Chondrocyte (in vitro differentiated cells): ENCODE data around the gene NBEA. TPM values are rescaled to one million over a fixed set of nuclear protein-coding genes. Genes with fewer than 3 reads are reported as not detected.
"Not testable (repeated sequence)": the region's sequence is repeated elsewhere in the genome, so short reads cannot be mapped to it uniquely, and the experiment has no call there.

Source experiments
- DNase-seq: peaks from one replicate; pipeline ENCODE4 v3.0.0; 2021; ENCODE audit warnings: mixed read lengths, low spot score
- H3K27ac Mint-ChIP-seq: one replicate; pipeline ENCODE4 v1.8.0; 2021; ENCODE audit warnings: mild to moderate bottlenecking, moderate library complexity, mixed read lengths; ENCODE audit not compliant: unreplicated experiment
- H3K27me3 Mint-ChIP-seq: 2 replicates; pipeline ENCODE4 v1.8.0; 2021; ENCODE audit warnings: low read depth, mixed read lengths
- H3K36me3 Mint-ChIP-seq: 2 replicates; pipeline ENCODE4 v1.8.0; 2021; ENCODE audit warnings: low read depth, mixed read lengths
- H3K4me1 Mint-ChIP-seq: 2 replicates; pipeline ENCODE4 v1.8.0; 2021; ENCODE audit warnings: low read depth, mild to moderate bottlenecking, mixed read lengths
- H3K4me3 Mint-ChIP-seq: one replicate; pipeline ENCODE4 v1.8.0; 2021; ENCODE audit warnings: mild to moderate bottlenecking, moderate library complexity, mixed read lengths; ENCODE audit not compliant: unreplicated experiment
- H3K9me3 Mint-ChIP-seq: 2 replicates; pipeline ENCODE4 v1.8.0; 2021; ENCODE audit warnings: low read depth, mixed read lengths
- total RNA-seq: library from RNA; stranded (reverse); gene quantifications from 3 replicates; pipeline ENCODE4 v1.2.1, GENCODE V29; 2021
- TF ChIP-seq, protein P1 (sequence below): fragments of 200-600 bp; sonication (generic); IDR thresholded peaks from 2 replicates; pipeline ENCODE4 v1.5.0; 2021; ENCODE audit warnings: antibody characterized with exemption, mild to moderate bottlenecking, moderate library complexity

NBEA gene
- total RNA-seq, 1 donor from 2014 or later = 4.9 TPM

DNA sequence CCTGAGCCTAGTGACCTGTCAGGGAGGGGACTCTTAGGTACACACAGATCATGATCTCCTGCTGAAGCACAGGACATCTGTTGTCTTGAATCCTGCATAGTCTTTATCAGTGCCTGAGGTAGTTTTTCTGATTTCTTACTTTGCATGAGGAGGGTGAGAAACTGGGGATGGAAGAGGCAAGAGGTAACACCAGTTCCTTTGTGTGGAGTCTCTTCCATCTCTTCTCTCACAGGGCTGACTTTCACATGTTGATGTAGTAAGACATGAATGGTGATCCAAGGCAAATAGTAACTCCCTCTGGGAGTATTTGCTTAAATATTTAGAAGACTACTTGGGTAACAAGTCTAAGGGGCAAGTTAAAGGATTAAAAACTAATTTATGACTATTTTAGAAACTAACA, 9.5 kb downstream of the NBEA start:
- H3K27me3 Mint-ChIP-seq = no peaks in the 10 kb centered on the region
- H3K27ac Mint-ChIP-seq = no peak overlapping the region

DNA sequence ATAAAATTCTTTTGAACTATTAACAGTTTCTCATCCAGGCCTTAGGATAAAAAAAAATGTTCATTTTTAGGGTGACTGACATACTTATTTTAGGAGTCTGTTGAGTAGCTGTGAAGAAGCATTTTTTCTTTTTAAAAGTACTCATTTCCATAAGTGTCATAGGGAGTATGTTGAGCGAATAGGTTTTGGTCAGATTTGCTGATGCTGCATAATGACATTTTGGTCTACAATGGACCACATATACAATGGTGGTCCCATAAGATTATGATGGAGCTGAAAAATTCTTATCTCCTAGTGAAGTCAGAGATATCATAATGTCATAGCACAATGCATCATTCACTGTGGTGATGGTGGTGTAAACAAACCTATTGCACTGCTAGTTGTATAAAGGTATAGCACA, 17.4 kb downstream of the NBEA start:
- no peak for DNase-seq
- Mint-ChIP-seq H3K4me3 (no peak overlapping the region), H3K4me1 (peaks cover 5% of the 10 kb centered on the region), H3K36me3 (no peaks in the 10 kb centered on the region), H3K27me3 (no peaks in the 10 kb centered on the region), H3K27ac (no peak overlapping the region), H3K9me3 (peaks cover 4% of the 10 kb centered on the region)
- TF ChIP-seq, protein P1, sequence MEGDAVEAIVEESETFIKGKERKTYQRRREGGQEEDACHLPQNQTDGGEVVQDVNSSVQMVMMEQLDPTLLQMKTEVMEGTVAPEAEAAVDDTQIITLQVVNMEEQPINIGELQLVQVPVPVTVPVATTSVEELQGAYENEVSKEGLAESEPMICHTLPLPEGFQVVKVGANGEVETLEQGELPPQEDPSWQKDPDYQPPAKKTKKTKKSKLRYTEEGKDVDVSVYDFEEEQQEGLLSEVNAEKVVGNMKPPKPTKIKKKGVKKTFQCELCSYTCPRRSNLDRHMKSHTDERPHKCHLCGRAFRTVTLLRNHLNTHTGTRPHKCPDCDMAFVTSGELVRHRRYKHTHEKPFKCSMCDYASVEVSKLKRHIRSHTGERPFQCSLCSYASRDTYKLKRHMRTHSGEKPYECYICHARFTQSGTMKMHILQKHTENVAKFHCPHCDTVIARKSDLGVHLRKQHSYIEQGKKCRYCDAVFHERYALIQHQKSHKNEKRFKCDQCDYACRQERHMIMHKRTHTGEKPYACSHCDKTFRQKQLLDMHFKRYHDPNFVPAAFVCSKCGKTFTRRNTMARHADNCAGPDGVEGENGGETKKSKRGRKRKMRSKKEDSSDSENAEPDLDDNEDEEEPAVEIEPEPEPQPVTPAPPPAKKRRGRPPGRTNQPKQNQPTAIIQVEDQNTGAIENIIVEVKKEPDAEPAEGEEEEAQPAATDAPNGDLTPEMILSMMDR = no peak

More for the DNA sequence above, 9.5 kb downstream of the NBEA start:
- Mint-ChIP-seq H3K36me3 (no peaks in the 10 kb centered on the region), H3K9me3 (peaks cover 13% of the 10 kb centered on the region), H3K4me1 (no peaks in the 10 kb centered on the region), H3K4me3 (no peak overlapping the region)
- TF ChIP-seq, protein P1 = no peak
- no peak for DNase-seq

DNA sequence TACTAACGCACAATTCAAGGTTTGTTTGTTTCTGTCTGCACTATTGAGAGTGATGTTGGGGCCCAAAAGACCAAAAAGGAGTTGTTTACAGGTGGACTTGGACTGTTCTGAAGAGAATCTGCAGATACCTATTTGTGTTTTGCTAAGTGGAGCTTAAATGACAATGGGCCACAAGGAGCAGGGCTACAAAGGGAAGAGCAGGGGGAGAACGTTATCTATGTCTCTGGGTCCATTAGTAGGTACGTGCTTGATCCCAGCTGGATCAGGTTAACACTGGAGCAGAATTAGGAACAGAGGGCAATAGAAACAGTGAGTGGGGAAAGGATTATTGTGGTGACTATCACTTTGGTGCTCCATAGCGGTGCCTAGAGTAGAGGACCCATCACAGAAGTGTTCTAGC, 22.5 kb downstream of the NBEA start:
- H3K4me1 Mint-ChIP-seq = peaks cover under 1% of the 10 kb centered on the region
- H3K27ac Mint-ChIP-seq = no peak overlapping the region
- no peaks in the 10 kb centered on the region for H3K27me3 Mint-ChIP-seq
- peaks cover 3% of the 10 kb centered on the region for H3K9me3 Mint-ChIP-seq
- no peak overlapping the region for H3K4me3 Mint-ChIP-seq
- no peak for DNase-seq
- no peaks in the 10 kb centered on the region for H3K36me3 Mint-ChIP-seq
- TF ChIP-seq, protein P1 = no peak

DNA sequence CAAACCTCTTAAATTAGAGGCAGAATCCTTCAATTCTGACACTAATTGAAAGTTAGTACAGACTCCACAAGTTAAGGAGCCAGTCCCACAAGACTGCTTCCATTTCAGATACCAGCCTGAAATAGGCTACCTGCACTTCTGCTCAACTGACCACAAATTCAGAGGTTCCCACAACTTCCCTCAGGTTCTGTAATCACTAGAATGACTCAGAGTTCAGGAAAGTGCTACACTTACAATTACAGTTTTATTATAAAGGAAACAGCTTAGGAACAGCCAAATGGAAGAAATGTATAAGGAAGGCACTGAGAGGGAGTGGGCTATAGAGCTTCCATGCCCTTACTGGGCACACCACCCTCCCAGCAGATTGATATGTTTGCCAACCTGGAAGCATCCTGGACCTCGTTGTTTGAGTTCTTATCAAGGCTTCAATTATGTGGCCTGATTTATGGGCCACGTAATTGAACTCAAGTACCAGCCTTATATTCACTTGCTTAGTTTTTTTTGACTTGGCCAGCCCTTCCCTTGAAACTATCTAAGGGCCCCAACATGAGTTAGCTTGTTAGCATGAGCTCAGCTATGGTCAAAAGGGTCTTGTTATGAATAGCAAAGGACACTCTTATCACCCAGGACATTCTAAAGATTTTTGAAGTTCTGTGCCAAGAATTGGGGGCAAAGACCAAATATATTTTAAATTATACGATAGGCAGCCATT, 25.9 kb downstream of the NBEA start:
- TF ChIP-seq, protein P1 = no peak
- Mint-ChIP-seq H3K4me3 (no peak overlapping the region), H3K36me3 (peaks cover 4% of the 10 kb centered on the region), H3K27me3 (no peaks in the 10 kb centered on the region), H3K9me3 (peaks cover 18% of the 10 kb centered on the region), H3K27ac (no peak overlapping the region), H3K4me1 (peaks cover 11% of the 10 kb centered on the region)
- DNase-seq = no peak

DNA sequence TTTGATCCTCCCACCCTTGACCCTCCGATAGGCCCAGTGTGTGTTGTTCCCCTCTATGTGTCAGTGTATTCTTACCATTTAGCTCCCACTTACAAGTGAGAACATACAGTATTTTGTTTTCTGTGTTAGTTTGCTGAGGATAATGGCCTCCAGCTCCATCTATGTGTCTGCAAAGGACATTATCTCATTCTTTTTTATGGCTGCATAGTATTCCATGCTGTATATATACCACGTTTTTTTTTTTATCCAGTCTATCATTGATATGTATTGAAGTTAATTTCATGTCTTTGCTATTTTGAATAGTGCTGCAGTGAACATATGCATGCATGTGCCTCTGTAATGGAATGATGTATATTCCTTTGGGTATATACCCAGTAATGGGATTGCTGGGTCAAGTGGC, 27.5 kb downstream of the NBEA start:
- not testable (repeated sequence) for H3K36me3 Mint-ChIP-seq, H3K27me3 Mint-ChIP-seq, H3K27ac Mint-ChIP-seq, H3K4me3 Mint-ChIP-seq, DNase-seq
- Mint-ChIP-seq H3K4me1 (peaks cover 11% of the 10 kb centered on the region), H3K9me3 (peaks cover 18% of the 10 kb centered on the region)

DNA sequence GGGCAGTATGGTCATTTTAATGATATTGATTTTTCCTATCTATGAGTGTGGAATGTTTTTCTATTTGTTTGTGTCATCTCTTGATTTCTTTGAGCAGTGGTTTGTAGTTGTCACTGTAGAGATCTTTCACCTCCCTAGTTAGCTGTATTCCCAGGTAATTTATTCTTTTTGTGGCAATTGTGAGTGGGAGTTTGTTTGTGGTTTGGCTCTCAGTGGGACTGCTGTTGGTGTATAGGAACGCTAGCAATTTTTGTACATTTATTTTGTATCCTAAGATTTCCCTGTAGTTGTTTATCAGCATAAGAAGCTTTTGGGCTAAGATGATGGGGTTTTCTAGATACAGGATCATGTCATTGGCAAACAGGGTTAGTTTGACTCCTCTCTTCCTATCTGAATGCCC, 28.9 kb downstream of the NBEA start:
- H3K9me3 Mint-ChIP-seq = peaks cover 18% of the 10 kb centered on the region
- no peaks in the 10 kb centered on the region for H3K27me3 Mint-ChIP-seq
- H3K27ac Mint-ChIP-seq = no peak overlapping the region
- TF ChIP-seq, protein P1 = no peak
- DNase-seq = no peak
- no peak overlapping the region for H3K4me3 Mint-ChIP-seq
- H3K4me1 Mint-ChIP-seq = peaks cover 11% of the 10 kb centered on the region
- H3K36me3 Mint-ChIP-seq = peaks cover 4% of the 10 kb centered on the region
